ENCODE data around the gene ITPR2. TPM values are rescaled to one million over a fixed set of nuclear protein-coding genes. Genes with fewer than 3 reads are reported as not detected.

Gene ITPR2
- total RNA-seq, 2 experiments from 2014 or later: 25.6 to 44.7 TPM

- POLR2A ChIA-PET: interaction anchor here (1.3 to 1.4 kb wide), 2 partner anchors 10 to 39 kb away, joined by 3 read pairs; no protein-coding TSS in a partner anchor
- Histone ChIP-seq H3K79me2 (ENCODE audit: insufficient read depth, low read depth, low read length) (no peaks in the 10 kb centered on the region), H3K27ac (ENCODE audit: low read depth, low read length, poor library complexity, severe bottlenecking) (no peak overlapping the region), H3K9me3 (ENCODE audit: low read length) (no peaks in the 10 kb centered on the region), H2AFZ (ENCODE audit: low read length) (no peak overlapping the region), H3K36me3 (ENCODE audit: insufficient read depth, low read length) (no peaks in the 10 kb centered on the region), H3K4me1 (ENCODE audit: insufficient read depth, low read length, poor library complexity, severe bottlenecking) (no peaks in the 10 kb centered on the region), H3K4me2 (ENCODE audit: low read length) (no peak overlapping the region), H4K20me1 (ENCODE audit: insufficient read depth, low read length) (no peaks in the 10 kb centered on the region), H3K9me2 (ENCODE audit: insufficient read depth, low read length) (no peaks in the 10 kb centered on the region), H3K4me3 (ENCODE audit: low read depth, low read length, poor library complexity, severe bottlenecking) (no peak overlapping the region)
- TF ChIP-seq CTCF (conservative IDR thresholded peaks at IDR 0.05; ENCODE audit: low read length) (no peak), EZH2phosphoT487 (IDR thresholded peaks at IDR 0.05; ENCODE audit: borderline replicate concordance, low read depth, low read length) (no peak)
- no TSS peak for BruUV-seq (replicated peaks)
- intact Hi-C loops (cut with micrococcal nuclease; ENCODE audit: unreplicated experiment): no loop called here
- DNase-seq (ENCODE audit: low spot score): no peak
- CTCF ChIA-PET (ENCODE audit: unreplicated experiment): no interaction called here
Observed at GRCh38 chr12:26554332-26554731, 278.7 kb downstream of the ITPR2 start.

DNA sequence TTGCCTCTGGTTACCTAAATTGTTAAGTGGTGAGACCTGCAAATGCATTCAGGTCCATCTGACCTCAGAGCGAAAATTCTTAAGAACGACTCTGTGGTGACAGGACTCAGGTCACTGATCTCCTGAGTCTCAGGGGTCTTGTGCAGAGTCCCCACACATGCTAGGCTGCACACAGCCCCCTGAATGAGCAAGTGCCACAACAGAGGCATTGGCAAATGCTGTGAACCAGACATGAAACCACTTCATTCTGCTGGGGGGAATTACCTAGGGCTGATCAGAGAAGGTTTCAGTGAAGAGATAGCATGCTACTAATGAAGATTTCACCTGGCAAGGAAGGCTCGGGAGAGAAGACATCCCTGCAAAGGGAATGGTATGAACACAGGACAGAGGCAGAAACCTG lies 281.6 kb downstream of the ITPR2 start:
- Histone ChIP-seq H4K20me1 (ENCODE audit: insufficient read depth, low read length) (no peaks in the 10 kb centered on the region), H3K79me2 (ENCODE audit: insufficient read depth, low read depth, low read length) (no peaks in the 10 kb centered on the region), H3K4me3 (ENCODE audit: low read depth, low read length, poor library complexity, severe bottlenecking) (no peak overlapping the region), H3K9me2 (ENCODE audit: insufficient read depth, low read length) (no peaks in the 10 kb centered on the region), H3K4me2 (ENCODE audit: low read length) (no peak overlapping the region), H2AFZ (ENCODE audit: low read length) (no peak overlapping the region), H3K9me3 (ENCODE audit: low read length) (no peaks in the 10 kb centered on the region), H3K36me3 (ENCODE audit: insufficient read depth, low read length) (no peaks in the 10 kb centered on the region), H3K27ac (ENCODE audit: low read depth, low read length, poor library complexity, severe bottlenecking) (no peak overlapping the region), H3K4me1 (ENCODE audit: insufficient read depth, low read length, poor library complexity, severe bottlenecking) (no peaks in the 10 kb centered on the region)
- POLR2A ChIA-PET: no interaction called here
- BruUV-seq (replicated peaks): no TSS peak
- CTCF ChIA-PET (ENCODE audit: unreplicated experiment): no interaction called here
- intact Hi-C loops (cut with micrococcal nuclease; ENCODE audit: unreplicated experiment): no loop called here
- no peak for DNase-seq (ENCODE audit: low spot score)
- no peak for TF ChIP-seq EZH2phosphoT487 (IDR thresholded peaks at IDR 0.05; ENCODE audit: borderline replicate concordance, low read depth, low read length)
- no peak for TF ChIP-seq CTCF (conservative IDR thresholded peaks at IDR 0.05; ENCODE audit: low read length)

- H3K36me3 ChIP-seq (ENCODE audit: insufficient read depth, low read length): no peaks in the 10 kb centered on the region
- H3K27ac ChIP-seq (ENCODE audit: low read depth, low read length, poor library complexity, severe bottlenecking): no peak overlapping the region
- H3K4me2 ChIP-seq (ENCODE audit: low read length): no peak overlapping the region
- H2AFZ ChIP-seq (ENCODE audit: low read length): no peak overlapping the region
- TF ChIP-seq EZH2phosphoT487 (IDR thresholded peaks at IDR 0.05; ENCODE audit: borderline replicate concordance, low read depth, low read length): no peak
- no peak for TF ChIP-seq CTCF (conservative IDR thresholded peaks at IDR 0.05; ENCODE audit: low read length)
- intact Hi-C loops (cut with micrococcal nuclease; ENCODE audit: unreplicated experiment): no loop called here
- H3K4me3 ChIP-seq (ENCODE audit: low read depth, low read length, poor library complexity, severe bottlenecking): no peak overlapping the region
- H4K20me1 ChIP-seq (ENCODE audit: insufficient read depth, low read length): no peaks in the 10 kb centered on the region
- ChIA-PET POLR2A (no interaction called here), CTCF (ENCODE audit: unreplicated experiment) (no interaction called here)
- no TSS peak for BruUV-seq (replicated peaks)
- no peaks in the 10 kb centered on the region for H3K9me2 ChIP-seq (ENCODE audit: insufficient read depth, low read length)
- H3K4me1 ChIP-seq (ENCODE audit: insufficient read depth, low read length, poor library complexity, severe bottlenecking): no peaks in the 10 kb centered on the region
- no peak for DNase-seq (ENCODE audit: low spot score)
- H3K9me3 ChIP-seq (ENCODE audit: low read length): no peaks in the 10 kb centered on the region
- no peaks in the 10 kb centered on the region for H3K79me2 ChIP-seq (ENCODE audit: insufficient read depth, low read depth, low read length)
Observed at GRCh38 chr12:26548227-26548626, 284.8 kb downstream of the ITPR2 start.
